Natural killer cell (primary cell): ENCODE measurements around the gene FBXW5. TPM values are rescaled to one million over a fixed set of nuclear protein-coding genes. Genes with fewer than 3 reads are reported as not detected.

ENCODE experiments used
- ATAC-seq, 3 donors: fragments of 150-1000 bp in 2 of 3; fragments of 200-7000 bp in 1 of 3; cut with Tn5 transposase; 1 replicate in 1 of 3; 2 replicates in 2 of 3; pipeline ENCODE4 v1.10.0; 2021; ENCODE audit warnings: mild to moderate bottlenecking in 2 of 3, moderate library complexity in 2 of 3
- DNase-seq, 2 donors: peaks; one replicate each; pipeline versions ENCODE4 v3.0.0 to v3.0.0-alpha.2; 2013 to 2021; ENCODE audit warnings: mixed read lengths in 1 of 2
- H3K27ac ChIP-seq: one replicate; pipeline ENCODE4 v1.5.1; 2013; ENCODE audit warnings: mild to moderate bottlenecking, low read length
- H3K27me3 ChIP-seq: one replicate; pipeline ENCODE4 v1.6.1; 2013; ENCODE audit warnings: low read length; ENCODE audit not compliant: control insufficient read depth, insufficient read depth
- H3K36me3 ChIP-seq: one replicate; pipeline ENCODE4 v1.6.1; 2013; ENCODE audit warnings: low read length; ENCODE audit not compliant: control insufficient read depth, insufficient read depth
- H3K4me1 ChIP-seq: one replicate; pipeline ENCODE4 v1.6.1; 2013; ENCODE audit warnings: low read length; ENCODE audit not compliant: control insufficient read depth, insufficient read depth
- H3K4me3 ChIP-seq: one replicate; pipeline ENCODE4 v1.5.1; 2013; ENCODE audit warnings: low read length
- H3K9me3 ChIP-seq: one replicate; pipeline ENCODE4 v1.6.1; 2013; ENCODE audit warnings: low read length; ENCODE audit not compliant: control insufficient read depth, insufficient read depth
- H3K27ac Mint-ChIP-seq, 2 donors: one replicate each; pipeline ENCODE4 v1.8.0; 2022; ENCODE audit warnings: mild to moderate bottlenecking in 2 of 2, mixed read lengths in 2 of 2, moderate library complexity in 1 of 2
- H3K27me3 Mint-ChIP-seq, 2 donors: one replicate each; pipeline ENCODE4 v1.8.0; 2022; ENCODE audit warnings: low read depth in 2 of 2, mixed read lengths in 2 of 2
- H3K36me3 Mint-ChIP-seq: one replicate; pipeline ENCODE4 v1.8.0; 2022; ENCODE audit warnings: mixed read lengths
- H3K4me1 Mint-ChIP-seq, 2 donors: one replicate each; pipeline ENCODE4 v1.8.0; 2022; ENCODE audit warnings: mixed read lengths in 2 of 2
- H3K4me3 Mint-ChIP-seq: one replicate; pipeline ENCODE4 v1.8.0; 2022; ENCODE audit warnings: mild to moderate bottlenecking, moderate library complexity, mixed read lengths
- H3K9me3 Mint-ChIP-seq, 2 donors: one replicate each; pipeline ENCODE4 v1.8.0; 2022; ENCODE audit warnings: mixed read lengths in 2 of 2
- CTCF ChIP-seq: fragments of 200-600 bp; IDR thresholded peaks from one replicate; pipeline ENCODE4 v1.8.0; 2022; ENCODE audit warnings: antibody characterized with exemption
- WGBS: methylation state at CpG from one replicate; pipeline ENCODE4 v1.1.7; 2013; ENCODE audit warnings: missing lambda C conversion rate; ENCODE audit not compliant: insufficient coverage; 5-methylcytosine and 5-hydroxymethylcytosine counted together
- intact Hi-C: fragments of 100-400 bp; cut with micrococcal nuclease; formaldehyde crosslinking; loops from one replicate; pipeline ENCODE4 v1.14.2; 2022
- total RNA-seq, 4 donors: library from RNA; stranded (reverse); fragments of 120-200 nt in 1 of 4; gene quantifications; one replicate each; pipeline versions ENCODE4 v1.2.3 to v1.2.4, GENCODE V29; 2013 to 2022

The FBXW5 gene
- total RNA-seq, 3 donors from 2014 or later (not counting 1 experiment from before 2014, with no cell fraction given) = 117 to 144 (median 136) TPM

DNA sequence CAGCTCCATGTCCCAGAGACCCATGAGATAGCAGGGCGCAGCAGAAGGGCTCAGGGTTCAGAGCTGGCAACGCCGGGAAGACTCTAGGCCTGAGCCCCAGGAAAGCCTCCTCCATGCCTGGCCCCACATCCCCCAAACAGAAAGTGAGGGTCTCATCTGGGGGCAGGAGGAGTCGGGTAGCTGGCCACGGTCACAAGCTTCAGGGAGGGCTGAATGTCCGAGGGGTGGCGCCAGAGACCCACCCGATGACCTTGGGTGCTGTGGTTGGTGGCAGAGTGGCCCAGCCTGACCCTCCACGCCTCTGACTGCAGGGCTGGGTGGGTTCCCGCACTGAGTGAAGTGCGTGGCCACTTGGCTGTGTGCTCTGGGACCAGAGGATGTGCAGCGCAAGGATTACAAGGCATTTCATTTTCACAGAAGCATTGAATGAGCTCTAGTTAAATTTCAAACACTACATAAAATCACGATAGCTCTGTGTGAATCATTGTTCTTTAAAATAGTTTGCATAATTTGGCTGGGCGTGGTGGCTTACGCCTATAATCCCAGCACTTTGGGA lies 3.5 kb upstream of the FBXW5 start:
- intact Hi-C loops = loop anchor here (2.0 kb wide), 2 partner anchors 45 to 87 kb away; partner anchors contain the start of gene PAXX
- Mint-ChIP-seq H3K27ac (peak overlapping the region; percentile 81 to 92), H3K4me3 (peak overlapping the region; percentile 85), H3K4me1 (peaks cover 7 to 33% of the 10 kb centered on the region in 2 donors), H3K36me3 (no peaks in the 10 kb centered on the region), H3K9me3 (no peaks in the 10 kb centered on the region), H3K27me3 (no peaks in the 10 kb centered on the region)
- Histone ChIP-seq H3K9me3 (no peaks in the 10 kb centered on the region), H3K4me3 (no peak overlapping the region), H3K27ac (peak overlapping the region; percentile 1), H3K4me1 (peaks cover 63% of the 10 kb centered on the region), H3K27me3 (no peaks in the 10 kb centered on the region), H3K36me3 (no peaks in the 10 kb centered on the region)
- peak in 1 of 2 donors; percentile 48 for DNase-seq
- peak; percentile 14 for TF ChIP-seq CTCF
- 47% methylated on average over 15 of the region's 15 CpGs for WGBS
- no peak for ATAC-seq

DNA sequence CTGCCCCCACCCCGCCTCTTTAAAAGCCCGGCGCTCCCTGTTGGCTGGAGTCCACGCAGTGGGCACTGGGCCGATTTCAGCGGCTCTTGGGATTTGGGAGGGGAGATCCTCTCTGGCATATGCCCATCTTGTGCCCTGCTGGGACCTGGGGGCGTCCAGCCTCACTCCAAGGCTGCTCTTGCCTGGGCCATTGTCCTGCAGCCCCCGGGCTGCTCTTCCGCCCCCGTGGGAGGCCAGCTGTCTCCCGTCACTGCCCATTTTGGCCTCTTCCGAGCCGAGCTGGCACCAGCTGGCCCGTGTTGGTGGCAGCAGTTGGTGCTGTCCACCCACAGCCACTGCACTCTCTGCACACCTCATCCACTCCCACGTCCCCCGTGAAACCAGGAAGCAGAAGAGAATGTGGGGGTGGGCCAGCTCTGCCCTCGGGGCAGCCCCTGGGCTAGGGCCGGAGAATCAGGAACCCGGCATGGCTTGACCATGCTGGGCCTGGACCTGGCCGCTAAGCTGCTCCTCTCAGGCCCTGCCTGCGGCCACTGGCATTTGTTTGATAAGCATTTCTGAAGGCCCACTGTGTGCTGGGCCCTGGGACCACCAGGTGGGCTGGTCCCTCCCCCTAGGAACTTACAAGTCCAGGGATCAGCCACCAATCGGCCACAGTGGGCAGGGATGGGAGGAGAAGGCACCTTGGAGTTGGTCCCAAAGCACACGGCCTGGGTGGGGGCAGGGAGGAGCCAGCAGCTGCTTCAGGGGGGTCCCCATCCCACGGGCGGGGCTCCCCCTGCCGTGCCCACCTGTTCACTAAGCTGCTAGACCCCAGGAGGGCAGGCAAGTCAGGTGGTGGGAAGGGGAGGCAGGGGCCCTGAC lies 2.7 kb upstream of the FBXW5 start:
- TF ChIP-seq CTCF = no peak
- Mint-ChIP-seq H3K4me3 (peak overlapping the region; percentile 21), H3K27ac (peak overlapping the region in 1 of 2 donors; percentile 67), H3K9me3 (no peaks in the 10 kb centered on the region), H3K4me1 (peaks cover 7 to 33% of the 10 kb centered on the region in 2 donors), H3K36me3 (no peaks in the 10 kb centered on the region), H3K27me3 (no peaks in the 10 kb centered on the region)
- Histone ChIP-seq H3K36me3 (peaks cover 7% of the 10 kb centered on the region), H3K9me3 (no peaks in the 10 kb centered on the region), H3K27me3 (no peaks in the 10 kb centered on the region), H3K4me3 (no peak overlapping the region), H3K4me1 (peaks cover 68% of the 10 kb centered on the region), H3K27ac (no peak overlapping the region)
- ATAC-seq = no peak
- intact Hi-C loops = no loop called here
- 89% methylated on average over 26 of the region's 26 CpGs for WGBS
- DNase-seq = no peak

DNA sequence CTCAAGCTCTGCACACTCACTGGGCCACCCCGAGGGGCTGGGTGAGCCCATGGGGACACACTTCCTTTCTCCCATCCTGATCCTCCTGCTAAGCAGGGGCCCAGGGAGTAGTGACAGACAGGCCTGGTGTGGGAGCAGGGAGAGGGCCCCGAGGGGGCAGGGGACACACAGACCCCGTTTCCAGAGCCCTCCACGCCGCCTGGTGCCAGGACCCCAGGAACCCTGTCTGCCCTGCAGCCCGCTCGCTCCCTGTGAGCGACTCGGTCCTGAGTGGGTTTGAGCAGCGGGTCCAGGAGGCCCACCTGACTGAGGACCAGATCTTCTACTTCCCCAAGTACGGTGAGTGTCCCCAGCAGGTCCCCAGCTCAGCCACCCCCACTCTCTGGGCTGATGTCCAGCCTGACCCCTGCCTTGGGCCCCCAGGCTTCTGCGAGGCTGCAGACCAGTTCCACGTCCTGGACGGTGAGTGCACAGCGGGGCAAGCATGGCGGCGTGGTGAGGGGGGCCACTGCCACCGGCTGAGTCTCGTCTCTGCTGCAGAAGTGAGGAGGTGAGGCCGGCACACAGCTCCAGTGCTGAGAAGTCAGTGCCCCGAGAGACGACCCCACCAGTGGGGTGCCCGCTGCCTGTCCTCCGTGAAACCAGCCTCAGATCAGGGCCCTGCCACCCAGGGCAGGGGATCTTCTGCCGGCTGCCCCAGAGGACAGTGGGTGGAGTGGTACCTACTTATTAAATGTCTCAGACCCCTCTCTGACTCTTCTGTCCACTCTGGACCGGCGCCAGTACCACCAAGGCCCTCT lies 1.9 kb upstream of the FBXW5 start:
- Mint-ChIP-seq H3K36me3 (no peaks in the 10 kb centered on the region), H3K27ac (no peak overlapping the region), H3K4me3 (no peak overlapping the region), H3K4me1 (peaks cover 7 to 33% of the 10 kb centered on the region in 2 donors), H3K27me3 (no peaks in the 10 kb centered on the region), H3K9me3 (no peaks in the 10 kb centered on the region)
- H3K27ac ChIP-seq = no peak overlapping the region
- H3K27me3 ChIP-seq = no peaks in the 10 kb centered on the region
- H3K9me3 ChIP-seq = no peaks in the 10 kb centered on the region
- H3K36me3 ChIP-seq = peaks cover 16% of the 10 kb centered on the region
- ATAC-seq = no peak
- peaks cover 71% of the 10 kb centered on the region for H3K4me1 ChIP-seq
- no peak for DNase-seq
- WGBS = 93% methylated on average over 26 of the region's 27 CpGs
- intact Hi-C loops = no loop called here
- no peak for TF ChIP-seq CTCF
- no peak overlapping the region for H3K4me3 ChIP-seq
